Heart left ventricle (tissue), 13 donors: ENCODE results near the gene PRMT7.

Experiments used
- CTCF ChIP-seq, 12 donors: fragments of 200-600 bp; sonication (generic) in 4 of 12; IDR thresholded peaks; one replicate each; pipeline versions ENCODE4 v1.5.0 to v1.8.0; 2018 to 2022; ENCODE audit warnings: antibody characterized with exemption in 12 of 12, mild to moderate bottlenecking in 5 of 12
- POLR2A ChIP-seq, 2 donors: fragments of 450-650 bp; IDR thresholded peaks; one replicate each; pipeline ENCODE4 v1.6.1; 2017; ENCODE audit warnings: antibody characterized with exemption in 2 of 2, mild to moderate bottlenecking in 2 of 2, moderate library complexity in 2 of 2
- donor health status: ischemic (EF 13 %, LVEDD 7.1; RV severe dilation, severe dysfunction).
- donor health status: DM: no; HTN: yes; CAD: no.
- donor health status: DM: no; HTN: no; CAD: no.
- donor health status: ischemic (EF 25% LVEDD 6.9; RV normal size, moderate dysfunction).
- donor health status: ischemic (EF 25% LVEDD 5.7; RV mildly dilated, moderate dysfunction).
- donor health status: ischemic (EF 35%, LVEDD 5.7; RV mildly dilated, moderate dysfunction).
- donor health status: nonischemic (EF 11% LVEDD 7.7; RV severe dilation, severe dysfunction).
- donor health status: DM: yes; HTN: yes; CAD: no.
- donor health status: PGD.
- donor health status: ischemic (EF 29% LVEDD 5.4; RV normal size, mild dysfunction).
- donor health status: nonischemic (EF 23%, LVEDD 6.1; RV moderate dilation, normal function).

- TF ChIP-seq POLR2A (IDR thresholded peaks at IDR 0.05) (no peak), CTCF (IDR thresholded peaks at IDR 0.05) (no peak)
Observed at GRCh38 chr16:68366062-68366461, 55.2 kb downstream of the PRMT7 start.
